H1 (cell line): ENCODE data around the gene KIF3B. TPM values are rescaled to one million over a fixed set of nuclear protein-coding genes. Genes with fewer than 3 reads are reported as not detected.
"Not testable (repeated sequence)": the region's sequence is repeated elsewhere in the genome, so short reads cannot be mapped to it uniquely, and the experiment has no call there.

Source experiments
- CTCF ChIA-PET: fragments of 300-600 bp; sonication (Branson Sonifier 250); formaldehyde crosslinking; loops from one replicate; lab custom pipeline; 2021; ENCODE audit not compliant: partially characterized antibody; lab: Charles Lee
- POLR2A ChIA-PET: fragments of 300-600 bp; sonication (Branson Sonifier 250); formaldehyde crosslinking; loops from one replicate; lab custom pipeline; 2021; ENCODE audit warnings: inconsistent platforms; ENCODE audit not compliant: partially characterized antibody; lab: Charles Lee
- DNase-seq, 2 experiments: peaks; one replicate each; pipeline versions ENCODE4 v3.0.0 to v3.0.0-alpha.2; 2010 to 2022; ENCODE audit warnings: low spot score in 2 of 2, low read depth in 1 of 2, mixed read lengths in 1 of 2
- FAIRE-seq: peaks from 2 replicates; lab custom pipeline; 2011; peaks lifted over from hg19 to GRCh38; lab: Jason Lieb, UNC
- H2AFZ ChIP-seq: 2 replicates; pipeline ENCODE4 v1.8.1; 2012; ENCODE audit warnings: low read length, inconsistent platforms
- H2AK5ac ChIP-seq: 2 replicates; pipeline ENCODE4 v1.6.1; 2013; ENCODE audit warnings: low read depth, low read length
- H2BK120ac ChIP-seq: replicated peaks from 2 replicates; pipeline ENCODE3; 2013; ENCODE audit warnings: low read depth, low read length, inconsistent platforms
- H2BK12ac ChIP-seq: 2 replicates; pipeline ENCODE4 v1.6.1; 2013; ENCODE audit warnings: low read depth, low read length
- H2BK15ac ChIP-seq: 2 replicates; pipeline ENCODE4 v1.6.1; 2013; ENCODE audit warnings: low read length
- H2BK20ac ChIP-seq: 2 replicates; pipeline ENCODE4 v1.6.1; 2013; ENCODE audit warnings: low read length
- H2BK5ac ChIP-seq: 2 replicates; pipeline ENCODE4 v1.6.1; 2013; ENCODE audit warnings: low read depth, low read length
- H3K14ac ChIP-seq: 2 replicates; pipeline ENCODE4 v1.6.1; 2013; ENCODE audit warnings: inconsistent platforms; ENCODE audit not compliant: insufficient read length
- H3K18ac ChIP-seq: 2 replicates; pipeline ENCODE4 v1.6.1; 2013; ENCODE audit warnings: low read length; ENCODE audit errors: extremely low read depth
- H3K23ac ChIP-seq: 2 replicates; pipeline ENCODE4 v1.6.1; 2013; ENCODE audit warnings: inconsistent platforms; ENCODE audit not compliant: insufficient read length
- H3K23me2 ChIP-seq: 2 replicates; pipeline ENCODE4 v1.6.1; 2013; ENCODE audit warnings: low read depth, low read length
- H3K27ac ChIP-seq: 2 replicates; pipeline ENCODE4 v1.6.1; 2011; ENCODE audit warnings: low read depth, low read length, inconsistent platforms
- H3K27me3 ChIP-seq, 4 experiments: replicated peaks in 1 of 4; 1 replicate in 1 of 4; 2 replicates in 3 of 4; pipeline versions ENCODE4 v1.6.1 to v1.8.1; 2011 to 2013; ENCODE audit warnings: low read length in 3 of 4, mild to moderate bottlenecking in 3 of 4, inconsistent platforms in 2 of 4, mixed read lengths in 2 of 4, moderate library complexity in 1 of 4; ENCODE audit not compliant: control insufficient read depth in 3 of 4, insufficient read depth in 3 of 4; ENCODE audit errors: extremely low read depth in 1 of 4
- H3K36me3 ChIP-seq, 4 experiments: 2 replicates each; pipeline versions ENCODE4 v1.6.1 to v1.8.1; 2011 to 2013; ENCODE audit warnings: mild to moderate bottlenecking in 4 of 4, low read length in 3 of 4, moderate library complexity in 2 of 4, control low read depth in 1 of 4, inconsistent platforms in 1 of 4; ENCODE audit not compliant: insufficient read depth in 4 of 4, control insufficient read depth in 2 of 4
- H3K4ac ChIP-seq: replicated peaks from 2 replicates; pipeline ENCODE3; 2013; ENCODE audit warnings: low read length, low read depth, mixed read lengths, inconsistent platforms; ENCODE audit not compliant: insufficient read length
- H3K4me1 ChIP-seq, 4 experiments: replicated peaks in 1 of 4; 1 replicate in 1 of 4; 2 replicates in 3 of 4; pipeline versions ENCODE4 v1.6.1 to v1.8.1; 2011 to 2013; ENCODE audit warnings: low read length in 3 of 4, inconsistent platforms in 2 of 4, mixed read lengths in 1 of 4; ENCODE audit not compliant: insufficient read depth in 4 of 4, control insufficient read depth in 3 of 4
- H3K4me2 ChIP-seq, 2 experiments: 2 replicates each; pipeline versions ENCODE4 v1.6.1 to v1.8.1; 2011 to 2013; ENCODE audit warnings: low read depth in 2 of 2, low read length in 2 of 2, control low read depth in 1 of 2, inconsistent platforms in 1 of 2, mild to moderate bottlenecking in 1 of 2; ENCODE audit not compliant: insufficient read depth in 1 of 2
- H3K4me3 ChIP-seq, 4 experiments: fragments of 200-600, 300-600 bp in 1 of 4; sonication (generic), shearing (Covaris generic), sonication (Bioruptor Twin) in 1 of 4; 2 replicates each; pipeline versions ENCODE4 v1.5.1 to v1.8.1; 2011 to 2016; ENCODE audit warnings: low read length in 4 of 4, low read depth in 3 of 4, control low read depth in 2 of 4, inconsistent platforms in 2 of 4, mild to moderate bottlenecking in 2 of 4, mixed read lengths in 1 of 4, moderate library complexity in 1 of 4; ENCODE audit not compliant: insufficient read depth in 2 of 4; ENCODE audit errors: extremely low read depth in 1 of 4
- H3K56ac ChIP-seq: replicated peaks from 2 replicates; pipeline ENCODE3; 2013; ENCODE audit warnings: low read depth, mild to moderate bottlenecking, mixed read lengths, low read length, inconsistent platforms; ENCODE audit not compliant: insufficient read length
- H3K79me1 ChIP-seq: 2 replicates; pipeline ENCODE4 v1.6.1; 2013; ENCODE audit warnings: low read depth, low read length, control low read depth
- H3K79me2 ChIP-seq, 2 experiments: 2 replicates each; pipeline versions ENCODE4 v1.6.1 to v1.8.1; 2012 to 2013; ENCODE audit warnings: low read length in 2 of 2, mild to moderate bottlenecking in 2 of 2, inconsistent platforms in 1 of 2; ENCODE audit not compliant: insufficient read depth in 2 of 2, control insufficient read depth in 1 of 2
- H3K9ac ChIP-seq, 4 experiments: replicated peaks in 1 of 4; 1 replicate in 1 of 4; 2 replicates in 3 of 4; pipeline versions ENCODE4 v1.6.1 to v1.8.1; 2011 to 2013; ENCODE audit warnings: low read depth in 3 of 4, low read length in 3 of 4, control low read depth in 2 of 4, mild to moderate bottlenecking in 2 of 4, moderate library complexity in 2 of 4, inconsistent platforms in 1 of 4; ENCODE audit errors: extremely low read depth in 1 of 4
- H3K9me3 ChIP-seq, 2 experiments: 2 replicates each; pipeline versions ENCODE4 v1.6.1 to v1.8.1; 2012 to 2013; ENCODE audit warnings: mild to moderate bottlenecking in 2 of 2, moderate library complexity in 2 of 2, control low read depth in 1 of 2, inconsistent platforms in 1 of 2, low read depth in 1 of 2, low read length in 1 of 2, mixed read lengths in 1 of 2; ENCODE audit not compliant: insufficient read depth in 2 of 2
- H4K20me1 ChIP-seq, 2 experiments: replicated peaks in 1 of 2; 2 replicates each; pipeline versions ENCODE3 to v1.8.1; 2011 to 2013; ENCODE audit warnings: inconsistent platforms in 2 of 2, low read length in 2 of 2, mild to moderate bottlenecking in 1 of 2; ENCODE audit not compliant: insufficient read depth in 2 of 2, control insufficient read depth in 1 of 2
- H4K5ac ChIP-seq: 2 replicates; pipeline ENCODE4 v1.6.1; 2013; ENCODE audit warnings: low read length, low read depth, mixed read lengths, inconsistent platforms; ENCODE audit not compliant: insufficient read length
- H4K8ac ChIP-seq: 2 replicates; pipeline ENCODE4 v1.8.0; 2013; ENCODE audit warnings: mild to moderate bottlenecking, moderate library complexity, low read length, inconsistent platforms; ENCODE audit not compliant: insufficient read depth; ENCODE audit errors: extremely low read depth
- H4K91ac ChIP-seq: replicated peaks from 2 replicates; pipeline ENCODE3; 2013; ENCODE audit warnings: low read length, mixed read lengths, inconsistent platforms; ENCODE audit not compliant: insufficient read length
- WGBS, 2 experiments: shearing (Covaris generic) in 1 of 2; methylation state at CpG; one replicate each; pipeline versions ENCODE4 v1.1.6 to v1.1.7; 2013 to 2015; ENCODE audit warnings: low lambda C conversion rate in 2 of 2, mixed read lengths in 2 of 2, inconsistent platforms in 1 of 2, low coverage in 1 of 2, missing lambda C conversion rate in 1 of 2; ENCODE audit not compliant: insufficient replicate concordance in 2 of 2, insufficient coverage in 1 of 2, insufficient read length in 1 of 2; ENCODE audit errors: extremely low coverage in 1 of 2, missing lambda C conversion rate in 1 of 2; 5-methylcytosine and 5-hydroxymethylcytosine counted together
- polyA plus RNA-seq, 7 experiments: library from polyadenylated mRNA; depleted of rRNA in 3 of 7; stranded (reverse) in 5 of 7; unstranded in 2 of 7; fragments of >200 nt in 5 of 7; fragments of 200-250 nt in 2 of 7; gene quantifications; 1 replicate in 5 of 7; 2 replicates in 1 of 7; 4 replicates in 1 of 7; pipeline versions ENCODE4 v1.2.1 to v1.2.3, GENCODE V29; 2011 to 2013; ENCODE audit warnings: missing spikeins in 2 of 7, mixed read lengths in 2 of 7
- total RNA-seq: library from RNA; stranded (reverse); fragmentation: NEBNext Ultra II Directional; extraction: Animal tissue kit (Norgen Biotek cat#: 25700); gene quantifications from 2 replicates; pipeline ENCODE4 v1.2.1, GENCODE V29; 2021

The KIF3B gene
- total and polyA plus RNA-seq, 2 of the 8 experiments (the other 6 are each of a cell fraction or from before 2014, with no cell fraction given): 10.1 to 22.4 TPM

DNA sequence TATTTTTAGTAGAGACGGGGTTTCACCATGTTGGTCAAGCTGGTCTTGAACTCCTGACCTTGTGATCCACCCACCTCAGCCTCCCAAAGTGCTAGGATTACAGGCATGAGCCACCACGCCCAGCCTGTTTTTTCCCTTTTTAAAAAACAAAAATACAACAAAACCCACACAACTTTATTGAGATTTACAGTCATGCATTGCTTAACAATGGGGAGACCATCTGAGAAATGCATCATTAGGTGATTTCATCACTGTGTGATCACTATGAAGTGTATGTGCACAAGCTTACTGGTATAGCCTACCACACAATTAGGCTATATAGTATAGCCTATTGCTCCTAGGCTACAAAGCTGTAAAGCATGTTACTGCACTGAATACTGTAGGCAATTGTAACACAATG lies 63.6 kb downstream of the KIF3B start:
- not testable (repeated sequence) for H3K23ac ChIP-seq, H2BK20ac ChIP-seq, H3K9me3 ChIP-seq, H4K20me1 ChIP-seq, H2BK120ac ChIP-seq, H2BK12ac ChIP-seq, H3K18ac ChIP-seq, H4K5ac ChIP-seq, H3K27me3 ChIP-seq, H3K4ac ChIP-seq, H4K8ac ChIP-seq, H3K56ac ChIP-seq, H2BK5ac ChIP-seq, H3K9ac ChIP-seq, H3K79me2 ChIP-seq, H4K91ac ChIP-seq, H3K14ac ChIP-seq, H3K4me3 ChIP-seq, H2BK15ac ChIP-seq, H3K27ac ChIP-seq, DNase-seq, FAIRE-seq, H3K23me2 ChIP-seq, H3K79me1 ChIP-seq, H2AK5ac ChIP-seq, H3K36me3 ChIP-seq, H3K4me2 ChIP-seq, H2AFZ ChIP-seq
- 74% methylated on average over 2 of the region's 2 CpGs; no CpG with 5 or more reads in 1 of the 2 experiments for WGBS, 2 experiments
- CTCF ChIA-PET: interaction anchor here (0.7 kb wide), 1 partner anchor 117 kb away, joined by 3 read pairs; no protein-coding TSS in a partner anchor
- peaks cover 0 to 11% (median 4%) of the 10 kb centered on the region in 4 experiments; a peak in 2 of 7 replicates for H3K4me1 ChIP-seq
- POLR2A ChIA-PET: interaction anchor here (0.6 kb wide), 1 partner anchor 430 kb away, joined by 3 read pairs; no protein-coding TSS in a partner anchor
